GM21717 (cell line): Measurements from ENCODE around the gene ZNF146.
"Not testable (repeated sequence)": the region's sequence is repeated elsewhere in the genome, so short reads cannot be mapped to it uniquely, and the experiment has no call there.

Experiments
- ATAC-seq: cut with Tn5 transposase; IDR thresholded peaks from one replicate; pipeline ENCODE4 v1.9.1; 2021; ENCODE audit warnings: mild to moderate bottlenecking, moderate library complexity; ENCODE audit not compliant: unreplicated experiment

ZNF146 gene

DNA sequence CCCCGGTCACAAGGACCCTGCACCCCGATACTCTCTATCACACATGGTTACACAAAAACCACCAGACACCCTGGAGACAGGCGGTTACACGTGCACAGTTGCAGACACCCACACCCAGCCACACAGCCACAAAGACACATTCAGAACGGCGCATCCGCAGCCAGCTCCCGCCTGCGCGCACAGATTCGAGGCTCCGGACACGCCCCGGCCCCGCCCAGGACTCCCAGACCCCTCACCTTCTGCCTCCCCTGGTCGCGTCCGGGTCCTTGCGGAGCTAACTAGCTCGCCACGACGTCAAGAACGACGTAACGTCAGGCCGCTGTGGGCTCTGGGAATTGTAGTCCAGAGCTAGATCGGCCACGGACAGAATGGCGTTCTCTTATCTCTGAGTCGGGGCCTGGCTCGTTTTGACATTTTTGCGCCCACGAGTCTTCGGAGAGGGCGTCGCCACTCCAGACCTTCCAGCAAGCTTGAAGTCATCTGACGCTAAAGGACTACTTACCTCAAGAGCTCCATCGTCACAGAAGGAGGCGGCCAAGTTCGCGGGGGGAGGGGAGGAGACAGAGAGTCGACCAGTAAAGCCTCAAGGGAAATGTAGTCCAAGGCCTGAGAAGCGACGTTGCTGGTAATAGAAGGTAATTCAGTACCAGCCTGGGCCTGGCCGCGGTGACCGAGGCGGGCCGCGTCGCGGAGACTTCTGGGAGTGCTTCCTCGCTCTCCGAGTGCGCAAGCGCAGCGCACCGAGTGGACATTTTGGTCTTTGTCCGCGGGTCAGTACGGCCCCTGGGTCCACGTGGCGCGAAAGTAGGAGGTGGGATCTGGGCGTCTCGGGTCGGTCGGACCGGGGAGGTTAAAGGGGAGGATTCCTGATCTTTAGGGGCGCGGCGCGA is at the start of gene ZNF146, which contains the start of gene ZNF565:
Gene ZNF146 (plus strand): TSS at position 721 of the 890 bp plus-strand sequence. CDS start 21,335 bp downstream, outside the sequence.
Gene ZNF565 (minus strand): TSS at position 280 of the 890 bp plus-strand sequence. CDS start 12,680 bp downstream, outside the sequence.
- ATAC-seq, result peak; percentile 86

DNA sequence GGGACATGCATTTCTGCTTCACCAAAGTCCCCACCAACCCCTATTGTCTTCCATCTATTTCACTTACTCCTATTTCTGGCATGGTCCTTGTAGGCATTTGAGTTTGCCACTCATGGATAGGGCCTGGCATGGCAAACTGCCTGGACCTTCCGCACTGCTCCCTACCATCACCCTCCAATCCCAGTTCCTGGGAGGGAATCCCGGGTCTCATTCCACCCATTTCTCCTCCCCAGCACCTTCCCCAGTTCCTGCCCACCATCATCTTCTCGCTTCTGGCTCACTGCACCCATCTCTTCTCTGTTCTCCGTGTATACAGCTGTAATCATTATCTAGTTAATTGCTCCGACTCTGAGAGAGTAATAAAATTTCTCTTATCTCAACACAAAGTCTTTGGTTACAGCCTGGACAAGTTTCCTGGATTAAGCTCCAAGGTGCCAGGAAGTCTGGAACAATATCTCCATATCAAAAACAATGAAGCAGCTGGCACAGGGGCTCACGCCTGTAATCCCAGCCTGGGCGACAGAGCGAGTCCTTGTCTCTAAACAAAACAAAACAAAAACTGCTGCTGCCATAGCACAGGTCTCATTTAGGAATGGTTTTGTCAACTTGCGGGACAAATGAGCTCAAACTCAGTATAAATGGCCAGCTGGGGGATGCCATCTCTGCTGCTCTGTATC is 45.7 kb upstream of the ZNF146 start:
- ATAC-seq, result no peak

- ATAC-seq, result no peak
These were observed 42.1 kb upstream of the ZNF146 start for GRCh38 chr19:36172852-36173251.

DNA sequence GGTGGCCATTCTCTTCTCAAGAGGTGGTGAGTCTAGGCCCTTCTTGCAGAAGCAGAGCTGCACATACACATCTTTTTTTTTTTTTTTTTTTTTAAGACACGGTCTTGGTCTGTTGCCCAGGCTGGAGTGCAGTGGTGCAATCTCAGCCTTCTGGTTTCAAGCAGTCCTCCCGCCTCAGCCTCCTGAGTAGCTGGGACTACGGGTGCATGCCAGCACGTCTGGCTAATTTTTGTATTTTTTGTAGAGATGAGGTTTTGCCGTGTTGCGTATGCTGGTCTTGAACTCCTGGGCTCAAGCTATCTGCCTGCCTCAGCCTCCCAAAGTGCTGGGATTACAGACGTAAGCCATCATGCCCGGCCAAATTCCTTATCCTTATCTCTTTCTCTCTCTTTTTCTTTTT is 41.1 kb upstream of the ZNF146 start:
- not testable (repeated sequence) for ATAC-seq

- not testable (repeated sequence) for ATAC-seq
These were observed 35.8 kb upstream of the ZNF146 start for GRCh38 chr19:36179077-36179476.

DNA sequence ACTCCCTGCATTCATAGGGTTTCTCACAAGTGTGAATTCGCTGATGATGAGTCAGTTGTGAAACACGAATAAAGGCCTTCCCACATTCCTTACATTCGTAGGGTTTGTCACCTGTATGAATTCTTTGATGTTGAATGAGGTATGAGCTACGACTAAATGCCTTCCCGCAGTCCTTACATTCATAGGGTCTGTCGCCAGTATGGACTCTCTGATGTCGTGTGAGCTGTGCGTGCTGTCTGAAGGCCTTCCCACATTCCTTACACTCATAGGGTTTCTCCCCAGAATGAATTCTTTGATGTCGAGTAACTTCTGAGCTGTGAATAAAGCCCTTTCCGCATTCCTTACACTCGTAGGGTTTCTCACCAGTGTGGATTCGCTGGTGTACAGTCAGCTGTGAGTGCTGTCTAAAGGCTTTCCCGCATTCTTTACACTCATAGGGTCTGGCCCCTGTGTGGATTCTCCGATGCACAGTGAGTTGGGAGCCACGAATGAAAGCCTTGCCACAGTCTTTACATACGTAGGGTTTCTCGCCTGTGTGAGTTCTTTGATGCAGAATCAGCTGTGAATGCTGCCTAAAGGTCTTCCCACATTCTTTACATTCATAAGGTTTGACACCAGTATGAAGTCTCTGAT is 32.2 kb upstream of the ZNF146 start:
- no peak for ATAC-seq

DNA sequence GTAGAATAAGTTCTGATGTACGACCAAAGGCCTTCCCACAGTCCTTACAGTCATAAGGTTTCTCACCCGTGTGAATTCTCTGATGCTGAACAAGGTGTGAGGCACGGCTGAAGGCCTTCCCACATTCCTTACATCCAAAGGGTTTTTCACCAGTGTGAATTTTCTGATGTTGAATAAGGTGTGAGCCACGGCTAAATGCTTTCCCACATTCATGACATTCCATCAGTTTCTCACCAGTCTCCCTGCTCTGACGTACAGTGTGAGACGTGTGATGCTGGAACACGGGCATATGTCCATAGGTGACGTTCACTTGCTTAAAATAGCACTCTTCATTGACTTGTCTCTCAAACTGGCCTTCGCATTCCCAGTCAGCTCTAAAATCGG is 31.7 kb upstream of the ZNF146 start:
- ATAC-seq, result no peak

- not testable (repeated sequence) for ATAC-seq
These were observed 28.2 kb upstream of the ZNF146 start for GRCh38 chr19:36186722-36187121.

DNA sequence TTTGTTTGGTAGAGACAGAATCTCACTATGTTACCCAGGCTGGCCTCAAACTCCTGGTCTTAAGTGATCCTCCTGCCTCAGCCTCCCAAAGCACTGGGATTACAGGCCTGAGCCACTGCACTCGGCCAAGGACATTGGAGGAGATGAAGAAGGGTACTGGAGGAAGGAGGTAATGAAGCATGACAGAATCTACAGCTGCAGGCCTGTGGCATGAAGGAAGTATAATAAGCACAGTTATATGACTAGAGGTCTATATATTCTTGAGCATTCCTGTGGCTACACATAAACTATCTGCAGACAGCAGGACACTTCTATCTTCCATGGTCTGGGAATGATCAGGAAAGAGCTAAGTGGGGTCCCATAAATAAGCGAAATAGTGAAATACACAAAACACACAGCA is 18.7 kb upstream of the ZNF146 start:
- no peak for ATAC-seq

DNA sequence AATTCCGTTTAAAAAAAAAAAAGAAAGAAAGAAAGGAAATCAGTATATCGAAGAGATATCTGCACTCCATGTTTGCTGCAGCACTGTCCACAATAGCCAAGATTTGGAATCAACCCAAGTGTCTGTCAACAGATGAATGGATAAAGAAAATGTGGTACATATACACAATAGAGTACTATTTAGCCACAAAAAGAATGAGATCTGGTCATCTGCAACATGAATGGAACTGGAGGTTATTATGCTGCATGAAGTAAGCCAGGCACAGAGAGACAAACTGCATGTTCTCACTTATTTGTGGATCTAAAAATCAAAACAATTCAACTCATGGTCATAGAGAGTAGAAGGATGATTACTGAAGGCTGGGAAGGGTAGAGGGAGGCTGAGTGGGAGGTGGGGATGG is 16.8 kb upstream of the ZNF146 start:
- ATAC-seq, result no peak

- no peak for ATAC-seq
These were observed 13.2 kb upstream of the ZNF146 start for GRCh38 chr19:36201684-36202083.

- no peak for ATAC-seq
These were observed 11.6 kb upstream of the ZNF146 start for GRCh38 chr19:36203293-36203692.

- ATAC-seq, result no peak
These were observed 7.2 kb upstream of the ZNF146 start for GRCh38 chr19:36207605-36208252.

GRCh38 chr19:36209372-36209771 is 5.5 kb upstream of the ZNF146 start:
- no peak for ATAC-seq

- ATAC-seq, result no peak
These were observed 4.4 kb upstream of the ZNF146 start for GRCh38 chr19:36210497-36210896.

DNA sequence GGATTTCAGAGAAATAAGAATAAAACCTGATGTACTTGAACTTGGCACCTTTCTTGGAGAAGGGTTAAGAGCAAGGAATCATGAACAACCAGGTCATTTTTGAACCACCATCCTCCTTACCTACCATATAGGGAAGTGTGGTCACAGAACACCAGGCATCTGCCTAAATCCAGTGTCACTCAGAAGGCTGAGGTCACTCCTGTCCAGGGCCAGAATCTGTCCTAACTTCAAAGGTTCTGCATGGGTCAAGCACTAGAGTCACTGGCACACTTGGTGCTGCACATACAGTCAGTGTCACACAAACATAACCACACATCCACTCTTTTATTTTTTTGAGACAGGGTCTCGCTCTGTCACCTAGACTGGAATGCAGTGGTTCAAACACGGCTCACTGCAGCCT is 2.0 kb upstream of the ZNF146 start:
- no peak for ATAC-seq

DNA sequence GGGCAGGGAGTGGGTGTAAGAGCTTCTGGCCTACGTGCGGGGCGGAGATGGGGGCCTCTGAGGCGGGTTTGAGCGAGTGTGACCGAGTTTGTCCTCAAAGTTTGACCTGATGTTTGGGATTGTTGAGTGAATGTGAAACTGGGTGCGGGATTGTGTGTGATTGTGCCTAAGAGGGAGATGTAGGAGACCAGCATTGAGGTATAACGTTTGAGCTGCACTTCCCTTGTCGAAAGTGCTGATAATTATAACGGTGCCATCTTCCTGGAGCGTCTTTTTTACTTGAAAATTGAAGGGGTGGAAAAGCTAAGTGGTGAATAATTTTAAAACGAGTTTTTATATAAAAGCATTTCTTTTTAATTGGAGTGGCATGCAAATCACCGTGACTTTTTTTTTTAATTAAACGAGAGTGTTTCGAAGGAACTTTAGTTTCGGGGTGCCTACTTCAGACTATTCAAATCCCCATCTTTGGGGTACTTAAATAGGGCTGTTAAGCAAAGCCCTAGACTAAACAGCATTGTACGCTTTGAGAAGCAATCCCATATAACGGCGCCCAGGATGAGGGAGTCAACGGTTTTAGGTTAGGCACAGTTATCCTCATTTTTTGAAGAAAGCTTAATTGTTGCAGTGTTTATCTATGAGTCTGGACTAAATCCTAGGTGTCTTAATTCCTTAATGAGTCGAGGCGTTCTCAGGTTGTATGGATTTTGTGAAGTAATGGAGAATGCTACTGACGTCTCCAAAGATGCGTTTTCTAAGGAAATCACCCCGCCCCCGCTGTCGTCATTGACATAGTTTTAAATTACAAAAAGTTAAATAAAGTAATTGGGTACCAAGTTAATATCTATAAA is 594 bp downstream of the ZNF146 start:
- no peak for ATAC-seq

DNA sequence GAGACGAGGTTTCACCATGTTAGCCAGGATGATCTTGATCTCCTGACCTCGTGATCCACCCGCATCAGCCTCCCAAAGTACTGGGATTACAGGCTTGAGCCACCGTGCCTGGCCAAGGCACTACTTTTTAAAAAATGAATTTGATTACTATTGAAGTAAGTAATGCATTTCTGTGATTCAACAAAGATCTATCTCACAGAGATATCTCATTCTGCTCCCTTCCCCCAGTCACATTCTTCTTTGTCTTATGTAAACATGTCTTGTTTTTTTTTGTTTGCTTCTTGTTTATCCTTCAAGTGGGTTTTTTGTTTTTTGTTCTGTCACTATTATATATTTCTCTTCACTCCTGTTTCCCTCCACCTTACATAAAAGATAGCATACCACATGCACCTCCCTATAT is 6.6 kb downstream of the ZNF146 start:
- ATAC-seq, result no peak

DNA sequence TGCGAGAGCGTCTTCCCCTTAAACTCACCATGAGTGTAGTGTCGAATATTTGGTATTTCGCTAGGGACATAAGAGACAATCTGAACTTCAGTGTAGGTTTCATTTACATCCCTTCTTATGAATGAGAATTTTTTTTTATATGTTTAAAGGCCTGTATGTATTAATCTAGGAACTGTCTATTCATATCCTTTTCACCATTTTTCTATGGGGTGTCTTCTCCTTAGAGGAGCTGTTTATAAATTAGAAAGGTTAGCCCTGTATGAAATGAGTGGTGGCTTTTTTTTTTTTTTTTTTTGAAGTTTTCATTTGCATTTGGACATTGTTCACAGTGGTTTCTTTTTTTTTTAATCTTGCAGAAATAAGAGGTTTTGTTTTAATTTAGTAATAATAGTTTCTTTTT is 7.6 kb downstream of the ZNF146 start:
- no peak for ATAC-seq

DNA sequence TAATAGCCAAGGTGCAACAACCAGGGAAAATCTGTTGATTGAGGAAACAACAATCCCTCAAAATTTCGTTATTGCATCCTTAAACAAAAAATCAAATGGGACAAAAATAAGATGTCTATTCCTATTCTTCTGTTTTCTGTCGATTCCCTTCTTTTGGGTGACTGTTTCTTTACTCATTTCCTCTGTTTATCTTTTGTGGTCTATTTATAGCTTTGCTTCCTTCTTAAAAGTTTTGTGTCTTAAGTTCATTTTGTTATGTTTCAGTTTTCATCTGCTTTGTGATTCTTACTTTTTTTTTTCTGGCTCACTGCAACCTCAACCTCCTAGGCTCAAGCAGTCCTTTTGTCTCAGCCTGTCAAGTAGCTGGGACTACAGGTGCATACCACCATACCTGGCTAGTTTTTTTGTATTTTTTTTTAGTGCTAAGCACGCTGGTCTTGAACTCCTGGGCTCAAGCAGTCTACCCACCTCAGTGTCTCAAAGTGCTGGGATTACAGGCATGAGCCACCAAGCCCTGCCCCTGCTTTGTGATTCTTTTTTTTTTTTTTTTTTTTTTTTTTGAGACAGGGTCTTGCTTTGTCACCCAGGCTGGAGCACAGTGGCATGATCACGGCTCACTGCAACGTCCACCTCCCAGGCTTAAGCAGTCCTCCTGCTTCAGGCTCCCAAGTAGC is 10.4 kb downstream of the ZNF146 start:
- ATAC-seq, result no peak
